Esophagus muscularis mucosa (tissue), 3 donors: ENCODE results near the gene HOXD11.

Experiments used
- CTCF ChIP-seq, 3 experiments: fragments of 200-600 bp in 2 of 3; fragments of 450-650 bp in 1 of 3; sonication (generic) in 2 of 3; IDR thresholded peaks; one replicate each; pipeline ENCODE4 v1.5.1; 2017 to 2019; ENCODE audit warnings: antibody characterized with exemption in 3 of 3, mild to moderate bottlenecking in 2 of 3, moderate library complexity in 1 of 3
- POLR2A ChIP-seq: fragments of 450-650 bp; IDR thresholded peaks from one replicate; pipeline ENCODE4 v1.6.1; 2017; ENCODE audit warnings: antibody characterized with exemption, moderate library complexity, mild to moderate bottlenecking, low read depth

- TF ChIP-seq CTCF (IDR thresholded peaks at IDR 0.05): no peak
- no peak for TF ChIP-seq POLR2A
Observed at GRCh38 chr2:176128982-176129796, 22.1 kb downstream of the HOXD11 start, which contains the start of gene HOXD8.
